ENCODE data around the gene SFR1. TPM values are rescaled to one million over a fixed set of nuclear protein-coding genes. Genes with fewer than 3 reads are reported as not detected.

Gene SFR1
- total and polyA plus RNA-seq, 5 donors = 7.0 to 8.4 (median 7.1) TPM

- no peaks in the 10 kb centered on the region for H3K27me3 ChIP-seq (ENCODE audit: control insufficient read depth, insufficient read depth)
- ATAC-seq = no peak
- no peaks in the 10 kb centered on the region for H3K9me3 ChIP-seq (ENCODE audit: control insufficient read depth, low read length)
- H3K27ac ChIP-seq (ENCODE audit: low read length) = no peak overlapping the region
- H3K4me1 ChIP-seq (ENCODE audit: control insufficient read depth, insufficient read depth, low read length) = peaks cover 3% of the 10 kb centered on the region
- H3K4me3 ChIP-seq (ENCODE audit: low read length) = no peak overlapping the region
- intact Hi-C loops (cut with DNase I) = loop anchor here in 1 of 4 donors (10.0 kb wide), 1 partner anchor 243 kb away; no protein-coding TSS in a partner anchor
- DNase-seq = no peak
- 86% methylated on average over 2 of the region's 2 CpGs for WGBS
Observed at GRCh38 chr10:104128214-104128613, 6.2 kb downstream of the SFR1 start.

GRCh38 chr10:104130041-104130440 lies 8.1 kb downstream of the SFR1 start:
- DNase-seq (no peak), ATAC-seq (no peak)
- intact Hi-C loops (cut with DNase I) = no loop called here
- peaks cover 3% of the 10 kb centered on the region for H3K4me1 ChIP-seq (ENCODE audit: control insufficient read depth, insufficient read depth, low read length)
- H3K9me3 ChIP-seq (ENCODE audit: control insufficient read depth, low read length) = no peaks in the 10 kb centered on the region
- no peaks in the 10 kb centered on the region for H3K27me3 ChIP-seq (ENCODE audit: control insufficient read depth, insufficient read depth)
- 50% methylated on average over 3 of the region's 3 CpGs for WGBS
- H3K27ac ChIP-seq (ENCODE audit: low read length) = no peak overlapping the region
- H3K4me3 ChIP-seq (ENCODE audit: low read length) = no peak overlapping the region

GRCh38 chr10:104138131-104138530 lies 16.2 kb downstream of the SFR1 start:
- Histone ChIP-seq H3K27ac (ENCODE audit: low read length) (no peak overlapping the region), H3K4me1 (ENCODE audit: control insufficient read depth, insufficient read depth, low read length) (no peaks in the 10 kb centered on the region), H3K9me3 (ENCODE audit: control insufficient read depth, low read length) (no peaks in the 10 kb centered on the region), H3K4me3 (ENCODE audit: low read length) (no peak overlapping the region), H3K27me3 (ENCODE audit: control insufficient read depth, insufficient read depth) (no peaks in the 10 kb centered on the region)
- WGBS = 94% methylated on average over 6 of the region's 6 CpGs
- DNase-seq (no peak), ATAC-seq (no peak)
- intact Hi-C loops (cut with DNase I) = no loop called here

- ATAC-seq (no peak), DNase-seq (no peak)
- Histone ChIP-seq H3K27ac (ENCODE audit: low read length) (no peak overlapping the region), H3K4me3 (ENCODE audit: low read length) (no peak overlapping the region), H3K4me1 (ENCODE audit: control insufficient read depth, insufficient read depth, low read length) (no peaks in the 10 kb centered on the region), H3K27me3 (ENCODE audit: control insufficient read depth, insufficient read depth) (no peaks in the 10 kb centered on the region), H3K9me3 (ENCODE audit: control insufficient read depth, low read length) (no peaks in the 10 kb centered on the region)
- intact Hi-C loops (cut with DNase I) = no loop called here
- 67% methylated on average over 5 of the region's 5 CpGs for WGBS
Observed at GRCh38 chr10:104139221-104139620, 17.2 kb downstream of the SFR1 start.

GRCh38 chr10:104142081-104142480 lies 20.1 kb downstream of the SFR1 start:
- DNase-seq = no peak
- ATAC-seq = no peak
- no peak overlapping the region for H3K4me3 ChIP-seq (ENCODE audit: low read length)
- H3K9me3 ChIP-seq (ENCODE audit: control insufficient read depth, low read length) = no peaks in the 10 kb centered on the region
- intact Hi-C loops (cut with DNase I) = no loop called here
- no peak overlapping the region for H3K27ac ChIP-seq (ENCODE audit: low read length)
- H3K4me1 ChIP-seq (ENCODE audit: control insufficient read depth, insufficient read depth, low read length) = no peaks in the 10 kb centered on the region
- H3K27me3 ChIP-seq (ENCODE audit: control insufficient read depth, insufficient read depth) = no peaks in the 10 kb centered on the region
- 25% methylated on average over 1 of the region's 1 CpG for WGBS

- intact Hi-C loops (cut with DNase I) = no loop called here
- ATAC-seq = no peak
- no peak overlapping the region for H3K4me3 ChIP-seq (ENCODE audit: low read length)
Observed at GRCh38 chr10:104143829-104144228, 21.9 kb downstream of the SFR1 start.

GRCh38 chr10:104144931-104145330 lies 23.0 kb downstream of the SFR1 start:
- WGBS = 64% methylated on average over 4 of the region's 4 CpGs
- intact Hi-C loops (cut with DNase I) = no loop called here
- H3K4me3 ChIP-seq (ENCODE audit: low read length) = no peak overlapping the region
- no peak for DNase-seq
- no peaks in the 10 kb centered on the region for H3K27me3 ChIP-seq (ENCODE audit: control insufficient read depth, insufficient read depth)
- H3K27ac ChIP-seq (ENCODE audit: low read length) = no peak overlapping the region
- H3K9me3 ChIP-seq (ENCODE audit: control insufficient read depth, low read length) = no peaks in the 10 kb centered on the region
- no peak for ATAC-seq
- no peaks in the 10 kb centered on the region for H3K4me1 ChIP-seq (ENCODE audit: control insufficient read depth, insufficient read depth, low read length)

More at GRCh38 chr10:104143829-104144228, 21.9 kb downstream of the SFR1 start:
- DNase-seq = no peak
- Histone ChIP-seq H3K4me1 (ENCODE audit: control insufficient read depth, insufficient read depth, low read length) (no peaks in the 10 kb centered on the region), H3K27ac (ENCODE audit: low read length) (no peak overlapping the region), H3K9me3 (ENCODE audit: control insufficient read depth, low read length) (no peaks in the 10 kb centered on the region), H3K27me3 (ENCODE audit: control insufficient read depth, insufficient read depth) (no peaks in the 10 kb centered on the region)
- 73% methylated on average over 3 of the region's 3 CpGs for WGBS

GRCh38 chr10:104146882-104147281 lies 24.9 kb downstream of the SFR1 start:
- H3K27ac ChIP-seq (ENCODE audit: low read length) = no peak overlapping the region
- H3K4me1 ChIP-seq (ENCODE audit: control insufficient read depth, insufficient read depth, low read length) = no peaks in the 10 kb centered on the region
- DNase-seq = no peak
- WGBS = 81% methylated on average over 1 of the region's 1 CpG
- ATAC-seq = no peak
- no peak overlapping the region for H3K4me3 ChIP-seq (ENCODE audit: low read length)
- no peaks in the 10 kb centered on the region for H3K9me3 ChIP-seq (ENCODE audit: control insufficient read depth, low read length)
- intact Hi-C loops (cut with DNase I) = no loop called here
- no peaks in the 10 kb centered on the region for H3K27me3 ChIP-seq (ENCODE audit: control insufficient read depth, insufficient read depth)

GRCh38 chr10:104150139-104150538 lies 28.2 kb downstream of the SFR1 start:
- Histone ChIP-seq H3K27me3 (ENCODE audit: control insufficient read depth, insufficient read depth) (no peaks in the 10 kb centered on the region), H3K9me3 (ENCODE audit: control insufficient read depth, low read length) (no peaks in the 10 kb centered on the region), H3K4me3 (ENCODE audit: low read length) (no peak overlapping the region), H3K4me1 (ENCODE audit: control insufficient read depth, insufficient read depth, low read length) (no peaks in the 10 kb centered on the region), H3K27ac (ENCODE audit: low read length) (no peak overlapping the region)
- ATAC-seq = no peak
- DNase-seq = no peak
- intact Hi-C loops (cut with DNase I) = no loop called here

- H3K4me1 ChIP-seq (ENCODE audit: control insufficient read depth, insufficient read depth, low read length) = no peaks in the 10 kb centered on the region
- H3K27me3 ChIP-seq (ENCODE audit: control insufficient read depth, insufficient read depth) = no peaks in the 10 kb centered on the region
- no peak overlapping the region for H3K27ac ChIP-seq (ENCODE audit: low read length)
- no peak for ATAC-seq
- intact Hi-C loops (cut with DNase I) = no loop called here
- H3K9me3 ChIP-seq (ENCODE audit: control insufficient read depth, low read length) = no peaks in the 10 kb centered on the region
- no peak for DNase-seq
- no peak overlapping the region for H3K4me3 ChIP-seq (ENCODE audit: low read length)
Observed at GRCh38 chr10:104151737-104152136, 29.8 kb downstream of the SFR1 start.

- Histone ChIP-seq H3K9me3 (ENCODE audit: control insufficient read depth, low read length) (no peaks in the 10 kb centered on the region), H3K27ac (ENCODE audit: low read length) (no peak overlapping the region), H3K4me3 (ENCODE audit: low read length) (no peak overlapping the region), H3K4me1 (ENCODE audit: control insufficient read depth, insufficient read depth, low read length) (no peaks in the 10 kb centered on the region), H3K27me3 (ENCODE audit: control insufficient read depth, insufficient read depth) (no peaks in the 10 kb centered on the region)
- DNase-seq (no peak), ATAC-seq (no peak)
- 76% methylated on average over 2 of the region's 2 CpGs for WGBS
- intact Hi-C loops (cut with DNase I) = no loop called here
Observed at GRCh38 chr10:104155591-104155990, 33.6 kb downstream of the SFR1 start.

- Histone ChIP-seq H3K9me3 (ENCODE audit: control insufficient read depth, low read length) (no peaks in the 10 kb centered on the region), H3K27me3 (ENCODE audit: control insufficient read depth, insufficient read depth) (no peaks in the 10 kb centered on the region), H3K4me1 (ENCODE audit: control insufficient read depth, insufficient read depth, low read length) (no peaks in the 10 kb centered on the region), H3K27ac (ENCODE audit: low read length) (no peak overlapping the region), H3K4me3 (ENCODE audit: low read length) (no peak overlapping the region)
- ATAC-seq (no peak), DNase-seq (no peak)
- WGBS = 87% methylated on average over 5 of the region's 5 CpGs
- intact Hi-C loops (cut with DNase I) = no loop called here
Observed at GRCh38 chr10:104170610-104171254, 48.8 kb downstream of the SFR1 start.
